Islet precursor cell (in vitro differentiated cells): ENCODE measurements around the gene UGT2A3.
"Not testable (repeated sequence)": the region's sequence is repeated elsewhere in the genome, so short reads cannot be mapped to it uniquely, and the experiment has no call there.

Experiments
- DNase-seq: peaks from one replicate; pipeline ENCODE4 v3.0.0-alpha.2; 2018

The UGT2A3 gene

DNA sequence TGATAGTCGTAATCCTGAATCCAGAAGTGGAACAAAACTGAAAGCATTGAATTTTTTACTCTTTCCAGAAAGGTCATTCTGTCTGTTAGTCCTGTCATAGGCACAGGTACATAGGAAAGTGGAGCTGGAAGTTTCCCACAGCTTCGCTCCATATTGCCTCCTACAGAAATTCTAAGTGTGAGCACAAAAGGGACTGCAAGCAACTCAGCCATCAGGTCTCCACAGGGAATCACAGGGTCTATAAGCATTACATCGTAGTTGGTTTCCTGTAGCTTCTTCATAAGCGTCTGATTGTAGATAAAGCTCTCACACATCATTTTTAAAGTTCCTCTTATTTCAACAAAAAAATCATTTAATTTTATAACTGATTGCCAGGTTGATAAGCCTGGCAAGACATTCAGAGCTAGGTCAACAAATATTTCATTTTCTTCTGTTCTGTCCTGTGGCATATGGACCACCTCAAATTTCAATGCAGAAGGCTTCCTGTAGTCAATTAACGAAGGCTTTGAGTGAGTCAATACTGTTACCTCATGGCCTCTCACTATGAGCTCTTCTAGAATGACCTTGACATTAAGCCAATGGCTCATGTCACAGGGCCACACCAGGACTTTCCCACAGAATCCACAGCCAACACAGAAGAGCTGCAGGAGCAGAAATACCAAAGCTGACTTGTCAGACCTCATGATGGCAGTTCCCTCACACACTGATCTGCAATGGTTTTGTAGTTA, at the start of gene UGT2A3:
Gene UGT2A3 (minus strand): TSS at position 727 of the 728 bp plus-strand sequence. CDS start 44 bp downstream, at position 683.
- no peak for DNase-seq

GRCh38 chr4:68997040-68997439, 45.4 kb upstream of the UGT2A3 start:
- no peak for DNase-seq

DNA sequence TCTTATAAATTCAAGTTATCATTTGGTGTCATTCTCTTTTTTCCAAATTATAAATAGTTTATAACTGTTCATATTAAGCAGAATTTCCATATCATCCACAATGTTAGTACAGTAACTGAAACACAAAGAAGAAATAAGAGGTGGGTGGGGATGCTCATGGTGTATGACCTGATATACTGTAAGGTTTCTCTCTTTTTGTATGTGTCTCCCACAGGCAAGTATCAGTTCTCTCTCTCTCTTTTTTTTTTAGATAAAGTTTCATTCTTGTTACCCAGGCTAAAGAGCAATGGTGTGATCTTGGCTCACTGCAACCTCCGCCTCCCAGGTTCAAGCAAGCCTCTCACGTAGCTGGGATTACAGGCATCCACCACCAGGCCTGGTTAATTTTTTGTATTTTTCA, 43.7 kb upstream of the UGT2A3 start:
- no peak for DNase-seq

GRCh38 chr4:68987007-68987406, 35.4 kb upstream of the UGT2A3 start:
- DNase-seq = no peak

GRCh38 chr4:68985442-68985841, 33.8 kb upstream of the UGT2A3 start:
- no peak for DNase-seq

GRCh38 chr4:68984947-68985346, 33.3 kb upstream of the UGT2A3 start:
- DNase-seq = no peak

DNA sequence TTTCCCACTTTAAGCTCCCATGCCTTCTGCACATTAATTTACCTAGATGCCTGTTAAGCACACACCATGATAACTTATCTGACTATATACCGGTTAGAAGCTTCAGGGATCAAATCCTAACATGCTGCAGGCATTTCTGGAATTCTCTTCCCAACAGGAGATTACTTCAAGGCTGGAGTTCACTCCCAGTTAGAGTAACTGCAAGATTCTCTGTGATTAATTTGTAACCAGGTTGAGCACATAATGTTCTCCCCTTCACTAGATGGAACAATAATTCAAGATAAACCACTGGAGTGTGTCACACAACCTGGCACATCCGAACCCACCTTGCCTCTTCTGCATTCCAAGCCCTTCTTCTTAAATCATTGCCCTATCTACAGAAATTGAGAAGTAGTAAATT, 11.8 kb upstream of the UGT2A3 start:
- DNase-seq = no peak

DNA sequence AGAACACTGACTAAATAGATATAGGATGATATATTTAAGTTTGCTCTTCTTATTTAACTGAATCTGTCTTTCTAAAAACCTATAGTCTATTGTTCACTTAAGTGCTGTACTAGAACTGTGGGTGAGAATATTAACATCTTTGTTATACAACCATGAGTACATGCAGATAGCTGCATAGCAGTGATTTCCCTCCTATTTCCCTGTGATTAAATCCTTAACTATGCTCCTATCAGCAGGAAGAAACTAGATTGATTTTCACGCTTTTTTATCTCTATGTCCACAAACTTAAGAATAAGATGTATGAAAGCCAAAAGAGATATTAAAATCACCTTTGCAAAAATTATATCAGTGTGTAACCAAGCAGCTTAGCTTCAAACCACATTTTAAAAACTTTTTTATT, 11.3 kb upstream of the UGT2A3 start:
- DNase-seq = no peak

GRCh38 chr4:68960294-68961163, 8.9 kb upstream of the UGT2A3 start:
- no peak for DNase-seq

DNA sequence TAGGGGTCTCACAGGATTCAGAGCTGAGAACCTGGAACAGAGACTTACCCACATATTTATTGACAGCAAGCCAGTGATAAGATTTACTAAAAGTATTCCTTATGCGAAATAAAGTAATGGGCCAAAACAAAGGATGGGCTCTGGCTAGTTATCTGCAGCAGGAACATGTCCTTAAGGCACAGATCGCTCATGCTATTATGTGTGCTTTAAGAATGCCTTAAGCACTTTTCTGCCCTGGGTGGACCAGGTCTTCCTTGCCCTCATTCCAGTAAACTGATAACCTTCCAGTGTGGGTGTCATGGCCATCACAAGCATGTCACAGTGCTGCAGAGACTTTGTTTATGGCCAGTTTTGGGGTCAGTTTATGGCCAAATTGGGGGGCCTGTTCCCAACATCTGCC, 7.5 kb upstream of the UGT2A3 start:
- DNase-seq = not testable (repeated sequence)

- DNase-seq = no peak
These were observed 2.5 kb upstream of the UGT2A3 start for GRCh38 chr4:68954126-68954525.

DNA sequence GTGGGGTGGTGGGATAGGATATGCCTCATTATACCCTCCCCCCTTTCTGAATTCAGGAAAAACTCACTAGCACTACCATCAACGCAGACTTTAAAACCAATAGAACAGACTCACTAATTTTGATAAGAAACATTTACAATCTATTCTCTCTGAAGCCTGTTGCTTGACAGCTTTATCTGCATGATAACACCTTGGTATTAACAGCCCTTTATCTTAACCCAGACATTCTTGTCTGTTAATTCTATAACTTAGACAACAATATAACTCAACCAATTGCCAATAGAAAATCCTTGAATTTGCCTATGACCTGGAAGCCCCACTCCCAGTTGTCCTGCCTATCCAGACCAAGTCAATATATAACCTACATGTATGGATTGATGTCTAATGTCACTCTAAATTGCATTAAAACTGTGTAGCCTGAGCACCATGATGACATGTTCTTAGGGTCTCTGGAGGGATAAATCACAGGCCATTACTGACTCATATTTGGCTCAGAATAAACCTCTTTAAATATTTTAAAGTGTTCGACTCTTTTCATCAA, 1.5 kb upstream of the UGT2A3 start:
- no peak for DNase-seq

GRCh38 chr4:68951806-68952585, 392 bp upstream of the UGT2A3 start:
- DNase-seq = no peak

GRCh38 chr4:68950033-68950432, 1.6 kb downstream of the UGT2A3 start:
- DNase-seq = no peak

- no peak for DNase-seq
These were observed 2.6 kb downstream of the UGT2A3 start for GRCh38 chr4:68948985-68949384.

DNA sequence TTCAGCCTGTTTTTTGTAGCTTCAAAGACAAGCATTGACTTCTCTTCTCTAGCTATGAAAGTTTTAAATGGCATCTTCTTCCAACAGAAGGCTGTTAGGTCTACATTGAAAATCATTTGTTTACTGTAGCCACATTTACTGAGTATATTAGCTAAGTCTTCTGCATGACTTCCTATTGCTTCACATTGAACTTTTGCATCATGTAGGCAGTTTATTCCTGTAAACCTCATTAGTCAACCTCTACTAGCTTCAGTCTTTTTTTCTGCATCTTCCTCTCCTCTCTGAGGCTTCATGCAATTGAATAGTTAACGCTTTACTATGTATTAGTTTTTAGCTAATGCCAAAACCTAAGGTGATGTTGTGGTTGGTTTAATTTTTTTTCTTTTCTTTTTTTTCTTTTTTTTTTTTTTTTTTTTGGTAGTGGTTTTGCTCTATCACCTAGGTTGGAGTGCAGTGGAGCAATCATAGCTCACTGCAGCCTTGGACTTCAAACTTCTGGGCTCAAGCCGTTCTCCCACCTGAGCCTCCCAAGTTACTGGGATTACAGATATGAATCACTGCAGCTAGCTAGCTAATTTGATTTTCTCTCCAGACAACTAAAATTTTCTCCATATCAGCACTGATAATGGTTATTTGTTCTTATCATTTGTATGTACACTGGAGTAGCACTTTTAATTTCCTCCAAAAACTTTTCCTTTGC, 3.4 kb downstream of the UGT2A3 start:
- DNase-seq = no peak

DNA sequence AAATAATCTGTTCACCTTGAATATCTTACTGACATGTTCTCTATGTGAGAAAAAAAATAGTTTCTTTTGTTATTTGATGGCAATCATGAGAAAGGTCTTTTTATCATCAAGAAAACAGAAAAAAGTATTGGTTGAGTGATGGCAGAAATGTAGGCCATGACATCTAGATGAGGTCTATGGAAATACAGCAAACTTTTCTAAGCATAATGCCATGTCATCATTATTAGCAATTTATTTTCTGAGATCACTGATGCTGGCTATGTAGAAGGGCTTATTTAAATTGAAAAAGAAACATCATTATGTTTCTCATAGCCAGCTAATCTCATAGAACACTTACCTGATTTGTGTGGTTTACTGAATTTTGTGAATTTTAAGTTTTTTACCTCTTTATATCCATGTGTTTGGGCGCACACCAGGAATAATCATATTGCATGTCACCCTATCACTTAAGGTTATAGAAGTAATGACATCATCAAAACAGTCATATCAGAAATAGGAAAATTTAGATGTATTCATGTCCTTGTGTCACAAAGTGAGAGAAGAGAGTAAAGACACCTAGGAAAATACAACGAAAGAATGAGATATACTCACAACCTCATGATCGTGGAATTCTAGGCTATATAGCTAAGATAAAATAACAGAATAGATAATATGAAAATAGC, 22.4 kb downstream of the UGT2A3 start:
- no peak for DNase-seq

- no peak for DNase-seq
These were observed 24.4 kb downstream of the UGT2A3 start for GRCh38 chr4:68927165-68927564.

GRCh38 chr4:68922202-68922601, 29.4 kb downstream of the UGT2A3 start:
- DNase-seq = not testable (repeated sequence)

DNA sequence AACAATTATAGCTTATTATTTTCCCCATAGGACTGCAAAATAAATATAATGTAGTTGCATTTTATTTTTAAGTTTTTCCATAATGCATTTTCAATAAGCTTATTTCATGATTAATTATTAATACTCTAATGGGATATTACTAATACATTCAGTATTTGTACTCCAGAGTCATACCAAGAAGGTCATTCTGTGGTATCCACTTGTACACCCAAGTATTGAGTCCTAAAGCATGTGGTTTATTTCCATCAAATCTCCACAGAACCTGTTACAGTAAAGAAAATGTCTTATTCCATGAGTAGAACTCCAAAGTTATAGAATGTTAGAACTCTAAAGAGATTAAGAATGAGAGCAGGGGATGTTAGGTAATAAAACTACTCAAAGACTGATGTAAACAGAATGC, 30.6 kb downstream of the UGT2A3 start:
- DNase-seq = no peak

- no peak for DNase-seq
These were observed 34.6 kb downstream of the UGT2A3 start for GRCh38 chr4:68917016-68917415.

DNA sequence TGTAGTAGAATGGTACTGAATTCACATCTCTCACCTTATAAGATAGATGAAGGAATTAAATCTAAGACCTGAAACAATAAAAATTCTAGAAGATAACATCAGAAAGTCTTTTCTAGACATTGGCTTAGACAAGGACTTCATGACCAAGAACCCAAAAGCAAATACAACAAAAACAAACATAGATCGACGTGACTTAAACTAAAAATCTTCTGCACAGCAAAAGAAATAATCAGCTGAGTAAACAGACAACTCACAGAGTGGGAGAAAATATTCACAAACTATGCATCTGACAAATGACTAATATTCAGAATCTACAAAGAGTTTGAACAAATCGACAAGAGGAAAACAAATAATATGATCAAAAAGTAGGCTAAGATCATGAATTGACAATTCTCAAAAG, 38.8 kb downstream of the UGT2A3 start:
- no peak for DNase-seq
